Psoas muscle (tissue), 8 donors: Measurements from ENCODE around the gene FXN. TPM values are rescaled to one million over a fixed set of nuclear protein-coding genes. Genes with fewer than 3 reads are reported as not detected.
"Not testable (repeated sequence)": the region's sequence is repeated elsewhere in the genome, so short reads cannot be mapped to it uniquely, and the experiment has no call there.

ENCODE experiments used
- ATAC-seq, 4 donors: fragments of 200-7000 bp; cut with Tn5 transposase; one replicate each; pipeline ENCODE4 v1.9.1; 2020; ENCODE audit warnings: moderate library complexity in 3 of 4, mild to moderate bottlenecking in 2 of 4
- DNase-seq, 2 donors: peaks; one replicate each; pipeline ENCODE4 v3.0.0-alpha.2; 2020
- H3K27ac ChIP-seq: fragments of 200-600 bp; one replicate; pipeline ENCODE4 v1.8.0; 2022
- H3K27me3 ChIP-seq, 3 donors: fragments of 200-600 bp in 1 of 3; one replicate each; pipeline versions ENCODE4 v1.6.1 to v1.8.0; 2013 to 2022; ENCODE audit warnings: low read length in 2 of 3, mild to moderate bottlenecking in 2 of 3, moderate library complexity in 1 of 3; ENCODE audit not compliant: insufficient read depth in 3 of 3
- H3K36me3 ChIP-seq, 2 donors: fragments of 200-600 bp in 1 of 2; one replicate each; pipeline versions ENCODE4 v1.6.1 to v1.8.0; 2013 to 2022; ENCODE audit warnings: low read depth in 1 of 2, mild to moderate bottlenecking in 1 of 2, moderate library complexity in 1 of 2; ENCODE audit not compliant: insufficient read depth in 1 of 2
- H3K4me1 ChIP-seq: fragments of 200-600 bp; one replicate; pipeline ENCODE4 v1.8.0; 2022
- H3K4me3 ChIP-seq: fragments of 200-600 bp; one replicate; pipeline ENCODE4 v1.8.0; 2022; ENCODE audit warnings: mild to moderate bottlenecking
- H3K9me3 ChIP-seq: fragments of 200-600 bp; one replicate; pipeline ENCODE4 v1.8.0; 2022
- CTCF ChIP-seq: fragments of 200-600 bp; IDR thresholded peaks from one replicate; pipeline ENCODE4 v1.8.0; 2022; ENCODE audit warnings: antibody characterized with exemption
- WGBS, 3 donors: extraction: QIAGEN DNeasy Blood & Tissue Kit; methylation state at CpG; one replicate each; pipeline versions ENCODE4 v1.1.6 to v1.1.7; 2013; 5-methylcytosine and 5-hydroxymethylcytosine counted together
- intact Hi-C, 2 donors: fragments of 100-400 bp; cut with DNase I; formaldehyde crosslinking; loops; one replicate each; pipeline versions ENCODE4 v1.11.0 to v1.14.2; 2022
- polyA plus RNA-seq, 3 donors: library from polyadenylated mRNA; stranded (reverse); fragments of 200-250 nt; gene quantifications; one replicate each; pipeline ENCODE4 v1.2.3, GENCODE V29; 2013
- total RNA-seq, 4 donors: library from RNA; stranded (reverse); fragmentation: NEBNext Ultra II Directional in 2 of 4; extraction: Animal tissue kit (Norgen Biotek cat#: 25700) in 2 of 4; gene quantifications; one replicate each; pipeline versions ENCODE4 v1.2.1 to v1.2.4, GENCODE V29; 2021 to 2023
- donor health status: healthy with polysubstance abuse.
- donor health status: DM: no; HTN: no; CAD: no; lungs with moderate emphysema.
- donor health status: Bipolar disorder and iron deficiency.
- donor health status: healthy.
- donor health status: DM: yes; HTN: yes; CAD: no.
- donor health status: DM: no; HTN: no; CAD: no.
- donor health status: DM: no; HTN: no; CAD: no.
- donor health status: DM: yes; HTN: yes; CAD: no.

The FXN gene
- total and polyA plus RNA-seq, 7 donors: 10.4 to 25.0 (median 19.0) TPM

- ATAC-seq: no peak
- H3K27ac ChIP-seq: no peak overlapping the region
Observed at GRCh38 chr9:69090140-69090750, 54.7 kb downstream of the FXN start.

GRCh38 chr9:69090946-69091345 is 55.4 kb downstream of the FXN start:
- no peak for DNase-seq
- H3K4me1 ChIP-seq: no peaks in the 10 kb centered on the region
- H3K27ac ChIP-seq: no peak overlapping the region
- WGBS, 3 donors: 80 to 86% (median 83%) methylated on average over 3 of the region's 3 CpGs
- H3K36me3 ChIP-seq: no peaks in the 10 kb centered on the region
- TF ChIP-seq CTCF: no peak
- intact Hi-C loops: no loop called here
- no peaks in the 10 kb centered on the region for H3K27me3 ChIP-seq
- no peaks in the 10 kb centered on the region for H3K9me3 ChIP-seq
- no peak for ATAC-seq
- no peak overlapping the region for H3K4me3 ChIP-seq

More at GRCh38 chr9:69090140-69090750, 54.7 kb downstream of the FXN start:
- WGBS, 3 donors: 46 to 76% (median 50%) methylated on average over 4 of the region's 4 CpGs
- H3K4me1 ChIP-seq: no peaks in the 10 kb centered on the region
- no peak for DNase-seq
- no peaks in the 10 kb centered on the region for H3K27me3 ChIP-seq
- no peak overlapping the region for H3K4me3 ChIP-seq
- intact Hi-C loops: no loop called here
- no peaks in the 10 kb centered on the region for H3K9me3 ChIP-seq
- TF ChIP-seq CTCF: no peak
- no peaks in the 10 kb centered on the region for H3K36me3 ChIP-seq

- Histone ChIP-seq H3K36me3 (no peaks in the 10 kb centered on the region), H3K27me3 (no peaks in the 10 kb centered on the region), H3K4me1 (no peaks in the 10 kb centered on the region), H3K4me3 (no peak overlapping the region), H3K9me3 (no peaks in the 10 kb centered on the region), H3K27ac (no peak overlapping the region)
- intact Hi-C loops: no loop called here
- no peak for DNase-seq
- no peak for ATAC-seq
- WGBS, 3 donors: 78 to 89% (median 78%) methylated on average over 7 of the region's 7 CpGs
- TF ChIP-seq CTCF: no peak
Observed at GRCh38 chr9:69093471-69094103, 58.0 kb downstream of the FXN start.

- H3K9me3 ChIP-seq, H3K4me3 ChIP-seq, H3K36me3 ChIP-seq, H3K4me1 ChIP-seq, H3K27ac ChIP-seq, ATAC-seq, DNase-seq, intact Hi-C loops, H3K27me3 ChIP-seq: not testable (repeated sequence)
- WGBS, 3 donors: 94 to 98% (median 97%) methylated on average over 14 of the region's 14 CpGs
Observed at GRCh38 chr9:69094361-69095135, 59.0 kb downstream of the FXN start.

- Histone ChIP-seq H3K36me3 (no peaks in the 10 kb centered on the region), H3K27me3 (no peaks in the 10 kb centered on the region), H3K27ac (no peak overlapping the region), H3K4me3 (no peak overlapping the region), H3K4me1 (no peaks in the 10 kb centered on the region), H3K9me3 (no peaks in the 10 kb centered on the region)
- TF ChIP-seq CTCF: no peak
- peak; percentile 45 to 80 (median 50) for ATAC-seq
- intact Hi-C loops: no loop called here
- no peak for DNase-seq
- 63 to 74% (median 67%) methylated on average over 4 of the region's 4 CpGs for WGBS, 3 donors
Observed at GRCh38 chr9:69097064-69097463, 61.5 kb downstream of the FXN start.
